Activated CD8-positive, alpha-beta T cell treated with anti-CD3 and anti-CD28 coated beads for 36 hours (primary cell): ENCODE results near the gene SIGMAR1. TPM values are rescaled to one million over a fixed set of nuclear protein-coding genes. Genes with fewer than 3 reads are reported as not detected.

Source experiments
- ATAC-seq: fragments of 200-7000 bp; cut with Tn5 transposase; one replicate; pipeline ENCODE4 v1.10.0; 2021; ENCODE audit warnings: mild to moderate bottlenecking, moderate library complexity
- CTCF ChIA-PET: fragments of 350-600 bp; sonication (Branson Sonifier 250); formaldehyde crosslinking; loops from one replicate; lab custom pipeline; 2021; ENCODE audit warnings: antibody characterized with exemption; lab: Charles Lee
- POLR2A ChIA-PET: fragments of 350-600 bp; sonication (Branson Sonifier 250); formaldehyde crosslinking; loops from one replicate; lab custom pipeline; 2021; ENCODE audit warnings: antibody characterized with exemption; lab: Charles Lee
- DNase-seq: peaks from one replicate; pipeline ENCODE4 v3.0.0-alpha.2; 2020
- H3K27ac Mint-ChIP-seq: one replicate; pipeline ENCODE4 v1.8.0; 2021; ENCODE audit warnings: mild to moderate bottlenecking, mixed read lengths
- H3K27me3 Mint-ChIP-seq: one replicate; pipeline ENCODE4 v1.8.0; 2021; ENCODE audit warnings: mixed read lengths
- H3K36me3 Mint-ChIP-seq: one replicate; pipeline ENCODE4 v1.8.0; 2021; ENCODE audit warnings: low read depth, mixed read lengths
- H3K4me1 Mint-ChIP-seq: one replicate; pipeline ENCODE4 v1.8.0; 2021; ENCODE audit warnings: low read depth, mixed read lengths
- H3K4me3 Mint-ChIP-seq: one replicate; pipeline ENCODE4 v1.8.0; 2021; ENCODE audit warnings: mild to moderate bottlenecking, moderate library complexity, mixed read lengths
- H3K9me3 Mint-ChIP-seq: one replicate; pipeline ENCODE4 v1.8.0; 2021; ENCODE audit warnings: mixed read lengths
- CTCF ChIP-seq: fragments of 200-600 bp; IDR thresholded peaks from one replicate; pipeline ENCODE4 v1.8.0; 2022; ENCODE audit warnings: antibody characterized with exemption, mild to moderate bottlenecking
- intact Hi-C: fragments of 100-400 bp; cut with micrococcal nuclease; formaldehyde crosslinking; loops from one replicate; pipeline ENCODE4 v1.10.0; 2022
- total RNA-seq, 2 experiments: library from RNA; stranded (reverse); gene quantifications; one replicate each; pipeline ENCODE4 v1.2.3, GENCODE V29; 2021

The SIGMAR1 gene
- total RNA-seq, 2 experiments from 2014 or later: 80.7 to 81.2 TPM

- intact Hi-C loops: no loop called here
These were observed 30.7 kb downstream of the SIGMAR1 start for GRCh38 chr9:34606905-34607304.

GRCh38 chr9:34606190-34606589, 31.4 kb downstream of the SIGMAR1 start:
- no peak overlapping the region for H3K27ac Mint-ChIP-seq
- ATAC-seq: no peak
- no peak for TF ChIP-seq CTCF
- peaks cover 12% of the 10 kb centered on the region for H3K36me3 Mint-ChIP-seq
- H3K4me3 Mint-ChIP-seq: no peak overlapping the region
- intact Hi-C loops: no loop called here
- no peak for DNase-seq
- H3K9me3 Mint-ChIP-seq: no peaks in the 10 kb centered on the region
- POLR2A ChIA-PET: no interaction called here
- CTCF ChIA-PET: interaction anchor here (1.0 to 5.4 kb wide), 9 partner anchors 11 to 106 kb away, joined by 3 to 43 read pairs (median 5); partner anchors contain the start of gene DCTN3
- no peaks in the 10 kb centered on the region for H3K27me3 Mint-ChIP-seq
- peaks cover 6% of the 10 kb centered on the region for H3K4me1 Mint-ChIP-seq

More at GRCh38 chr9:34606905-34607304, 30.7 kb downstream of the SIGMAR1 start:
- CTCF ChIA-PET: interaction anchor here (1.0 to 5.4 kb wide), 7 partner anchors 15 to 203 kb away, joined by 3 to 38 read pairs (median 4); no protein-coding TSS in a partner anchor
- Mint-ChIP-seq H3K4me1 (peaks cover 9% of the 10 kb centered on the region), H3K4me3 (no peak overlapping the region), H3K36me3 (peaks cover 17% of the 10 kb centered on the region), H3K27me3 (no peaks in the 10 kb centered on the region), H3K27ac (no peak overlapping the region), H3K9me3 (no peaks in the 10 kb centered on the region)
- TF ChIP-seq CTCF: no peak
- POLR2A ChIA-PET: no interaction called here
- DNase-seq (no peak), ATAC-seq (no peak)

- no peaks in the 10 kb centered on the region for H3K36me3 Mint-ChIP-seq
These were observed 33.9 kb downstream of the SIGMAR1 start for GRCh38 chr9:34603610-34604231.

GRCh38 chr9:34601937-34602573, 35.5 kb downstream of the SIGMAR1 start:
- no peaks in the 10 kb centered on the region for H3K4me1 Mint-ChIP-seq
- no peak for ATAC-seq
- CTCF ChIA-PET: interaction anchor here (0.9 to 5.4 kb wide), 12 partner anchors 10 to 198 kb away, joined by 3 to 43 read pairs (median 9); partner anchors contain the start of genes CNTFR and RPP25L
- no peak for TF ChIP-seq CTCF
- no peak for DNase-seq
- H3K9me3 Mint-ChIP-seq: no peaks in the 10 kb centered on the region
- POLR2A ChIA-PET: no interaction called here
- H3K4me3 Mint-ChIP-seq: no peak overlapping the region
- no peaks in the 10 kb centered on the region for H3K36me3 Mint-ChIP-seq
- H3K27me3 Mint-ChIP-seq: no peaks in the 10 kb centered on the region
- intact Hi-C loops: no loop called here
- H3K27ac Mint-ChIP-seq: no peak overlapping the region

More at GRCh38 chr9:34603610-34604231, 33.9 kb downstream of the SIGMAR1 start:
- POLR2A ChIA-PET: interaction anchor here (0.6 to 0.7 kb wide), 3 partner anchors 10 to 11 kb away, joined by 3 to 4 read pairs (median 4); no protein-coding TSS in a partner anchor
- H3K4me3 Mint-ChIP-seq: no peak overlapping the region
- CTCF ChIA-PET: interaction anchor here (0.6 to 5.4 kb wide), 48 partner anchors 9 to 351 kb away, joined by 3 to 43 read pairs (median 4); partner anchors contain the start of genes CCL27, CNTFR, DCTN3 and GALT
- H3K27me3 Mint-ChIP-seq: no peaks in the 10 kb centered on the region
- no peaks in the 10 kb centered on the region for H3K9me3 Mint-ChIP-seq
- DNase-seq (peak; percentile 89), ATAC-seq (peak; percentile 98)
- no peaks in the 10 kb centered on the region for H3K4me1 Mint-ChIP-seq
- intact Hi-C loops: no loop called here
- TF ChIP-seq CTCF: peak; percentile 82
- H3K27ac Mint-ChIP-seq: no peak overlapping the region

- ChIA-PET POLR2A (interaction anchor here (0.8 to 0.9 kb wide), 2 partner anchors 10 to 1229 kb away, joined by 3 read pairs; no protein-coding TSS in a partner anchor), CTCF (interaction anchor here (1.4 kb wide), 1 partner anchor 9 kb away, joined by 7 read pairs; no protein-coding TSS in a partner anchor)
- Mint-ChIP-seq H3K36me3 (no peaks in the 10 kb centered on the region), H3K9me3 (no peaks in the 10 kb centered on the region), H3K27ac (no peak overlapping the region), H3K4me1 (no peaks in the 10 kb centered on the region), H3K27me3 (peaks cover 5% of the 10 kb centered on the region), H3K4me3 (no peak overlapping the region)
- intact Hi-C loops: no loop called here
- no peak for TF ChIP-seq CTCF
- DNase-seq: no peak
- ATAC-seq: no peak
These were observed 36.7 kb downstream of the SIGMAR1 start for GRCh38 chr9:34600908-34601307.
